Skin of body (tissue), 3 donors: ENCODE results near the gene ODAD2. TPM values are rescaled to one million over a fixed set of nuclear protein-coding genes. Genes with fewer than 3 reads are reported as not detected.

ENCODE experiments used
- DNase-seq: peaks from one replicate; lab custom pipeline; 2025; lab: John Stamatoyannopoulos, UW
- small RNA-seq: library from RNA; depleted of rRNA; stranded (forward); fragments of <200 nt; gene quantifications from one replicate; pipeline ENCODE3, GENCODE V24; 2014; ENCODE audit warnings: low replicate concordance
- total RNA-seq: library from RNA; depleted of rRNA; stranded (reverse); fragments of >200 nt; gene quantifications from one replicate; pipeline ENCODE4 v1.2.3, GENCODE V29; 2014

ODAD2 gene
- total RNA-seq, 1 donor from 2014 or later = 0.69 TPM

DNA sequence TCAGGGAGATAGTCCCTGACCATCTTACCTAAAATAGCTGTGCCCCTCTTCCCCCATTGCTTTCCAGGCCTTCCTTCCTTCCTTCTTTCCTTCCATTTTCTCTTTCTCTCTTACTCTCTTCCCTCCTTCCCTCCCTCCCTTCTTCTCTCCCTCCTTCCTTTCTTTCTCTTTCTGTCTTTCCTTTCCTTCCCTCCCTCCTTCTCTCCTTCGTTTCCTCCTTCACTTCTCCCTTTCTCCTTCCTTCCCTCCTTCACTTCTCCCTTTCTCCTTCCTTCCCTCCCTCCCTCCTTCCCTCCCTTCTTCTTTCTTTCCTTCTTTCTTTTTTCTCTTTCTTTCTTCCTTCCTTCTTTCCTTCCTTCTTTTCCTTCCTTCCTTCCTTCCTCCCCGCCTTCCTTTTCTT lies 228.7 kb downstream of the ODAD2 start:
- DNase-seq = no peak

Small RNAs within 50 kb of the gene (small RNA-seq; reads per million reads assigned to genes)
- not detected for gene MRPS21P5
- not detected for gene RN7SKP132
